A673 (cell line): Measurements from ENCODE around the gene DPF1. TPM values are rescaled to one million over a fixed set of nuclear protein-coding genes. Genes with fewer than 3 reads are reported as not detected.

Source experiments
- BruUV-seq: library from RNA; stranded (reverse); fragments of 400-500 nt; replicated peaks from 2 replicates; lab custom pipeline; 2021; lab: Mats Ljungman, UMichigan
- CTCF ChIA-PET: fragments of 300-600 bp; sonication (Branson Sonifier 250); formaldehyde crosslinking; loops from one replicate; lab custom pipeline; 2022; ENCODE audit warnings: antibody characterized with exemption; lab: Charles Lee
- POLR2A ChIA-PET: fragments of 300-600 bp; sonication (Branson Sonifier 250); formaldehyde crosslinking; loops from one replicate; lab custom pipeline; 2022; ENCODE audit warnings: antibody characterized with exemption; ENCODE audit not compliant: low non-redundant PET; lab: Charles Lee
- DNase-seq: peaks from one replicate; pipeline ENCODE4 v3.0.0-alpha.2; 2015; ENCODE audit warnings: low spot score
- H3K27ac ChIP-seq: fragments of 200-600 bp; sonication (generic); 2 replicates; pipeline ENCODE4 v1.5.1; 2016; ENCODE audit warnings: mixed run types, low read depth, mild to moderate bottlenecking, mixed read lengths, antibody characterized with exemption, low read length; ENCODE audit not compliant: poor library complexity, severe bottlenecking
- H3K27me3 ChIP-seq: fragments of 200-600 bp; sonication (generic); replicated peaks from 2 replicates; pipeline ENCODE4 v1.6.1; 2017; ENCODE audit warnings: mixed run types, low read depth, mild to moderate bottlenecking, mixed read lengths, antibody characterized with exemption, low read length; ENCODE audit not compliant: insufficient read depth, poor library complexity
- H3K36me3 ChIP-seq: fragments of 200-600 bp; sonication (generic); 2 replicates; pipeline ENCODE4 v1.6.1; 2016; ENCODE audit warnings: mixed run types, mild to moderate bottlenecking, mixed read lengths, antibody characterized with exemption, low read length; ENCODE audit not compliant: insufficient read depth, poor library complexity, severe bottlenecking
- H3K4me1 ChIP-seq: fragments of 200-600 bp; sonication (generic); 2 replicates; pipeline ENCODE4 v1.6.1; 2017; ENCODE audit warnings: mixed run types, mild to moderate bottlenecking, mixed read lengths, antibody characterized with exemption, low read length; ENCODE audit not compliant: insufficient read depth, poor library complexity, severe bottlenecking
- H3K4me3 ChIP-seq: fragments of 200-600 bp; sonication (generic); 2 replicates; pipeline ENCODE4 v1.5.1; 2016; ENCODE audit warnings: low read depth, mixed run types, mild to moderate bottlenecking, mixed read lengths, low read length; ENCODE audit not compliant: poor library complexity, severe bottlenecking
- H3K9me3 ChIP-seq: fragments of 200-600 bp; sonication (generic); 2 replicates; pipeline ENCODE4 v1.6.1; 2016; ENCODE audit warnings: mixed run types, low read depth, mild to moderate bottlenecking, mixed read lengths, antibody characterized with exemption, low read length; ENCODE audit not compliant: poor library complexity, severe bottlenecking
- EZH2 ChIP-seq: fragments of 200-600 bp; sonication (generic); IDR thresholded peaks from 2 replicates; pipeline ENCODE4 v1.6.1; 2017; ENCODE audit warnings: borderline replicate concordance, low read depth, mild to moderate bottlenecking, mixed read lengths, antibody characterized with exemption, low read length; ENCODE audit not compliant: poor library complexity, severe bottlenecking
- intact Hi-C: fragments of 100-400 bp; cut with micrococcal nuclease; formaldehyde crosslinking; loops from one replicate; pipeline ENCODE4 v1.10.0; 2022; ENCODE audit not compliant: unreplicated experiment
- total RNA-seq: library from RNA; stranded (reverse); gene quantifications from 2 replicates; pipeline ENCODE4 v1.2.3, GENCODE V29; 2021
- TF ChIP-seq, protein P1 (sequence below): fragments of 300-800, 200-600 bp; sonication (generic); conservative IDR thresholded peaks from 2 replicates; pipeline ENCODE4 v1.5.1; 2017; ENCODE audit warnings: low read depth, mild to moderate bottlenecking, antibody characterized with exemption, low read length, moderate library complexity, mixed read lengths

DPF1 gene
- total RNA-seq, 1 experiment from 2014 or later: 6.3 TPM

DNA sequence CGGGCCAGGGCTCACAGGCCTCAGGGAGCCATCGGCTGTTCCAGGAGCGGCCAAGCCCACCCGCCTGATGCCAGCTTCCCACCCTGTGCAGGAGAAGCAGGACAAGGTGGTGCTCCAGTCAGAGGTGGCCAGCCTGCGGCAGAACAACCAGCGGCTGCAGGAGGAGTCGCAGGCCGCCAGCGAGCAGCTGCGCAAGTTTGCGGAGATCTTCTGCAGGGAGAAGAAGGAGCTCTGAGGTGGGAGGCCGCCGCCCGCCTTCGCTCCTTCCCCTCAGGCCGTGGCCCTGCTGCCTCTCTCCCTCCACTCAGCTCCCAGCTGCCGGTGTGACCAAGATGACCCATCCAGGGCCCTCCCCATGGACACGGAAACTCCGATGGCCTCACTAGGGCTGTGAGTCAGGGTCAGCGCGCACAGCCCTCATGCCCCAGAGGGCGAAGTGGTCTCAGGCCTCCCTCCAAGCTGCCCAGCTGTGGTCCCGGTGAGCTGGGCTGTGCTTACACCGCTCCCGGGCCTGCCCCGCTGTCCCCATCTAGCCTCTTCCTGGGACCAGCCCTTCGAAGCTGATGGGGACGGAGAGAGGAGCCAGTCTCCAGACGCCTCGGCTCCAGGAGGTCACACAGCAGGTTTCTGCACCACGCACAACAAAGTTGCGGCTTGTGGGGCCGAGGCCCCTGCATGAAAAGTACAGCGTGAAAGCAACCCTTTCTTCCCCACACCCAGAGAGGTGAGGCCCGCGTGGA is 17.8 kb downstream of the DPF1 start:
- Histone ChIP-seq H3K36me3 (no peaks in the 10 kb centered on the region), H3K9me3 (no peaks in the 10 kb centered on the region), H3K4me3 (no peak overlapping the region), H3K27me3 (peaks cover 7% of the 10 kb centered on the region), H3K4me1 (peaks cover 18% of the 10 kb centered on the region), H3K27ac (no peak overlapping the region)
- CTCF ChIA-PET: no interaction called here
- no TSS peak for BruUV-seq
- POLR2A ChIA-PET: no interaction called here
- TF ChIP-seq, protein P1, sequence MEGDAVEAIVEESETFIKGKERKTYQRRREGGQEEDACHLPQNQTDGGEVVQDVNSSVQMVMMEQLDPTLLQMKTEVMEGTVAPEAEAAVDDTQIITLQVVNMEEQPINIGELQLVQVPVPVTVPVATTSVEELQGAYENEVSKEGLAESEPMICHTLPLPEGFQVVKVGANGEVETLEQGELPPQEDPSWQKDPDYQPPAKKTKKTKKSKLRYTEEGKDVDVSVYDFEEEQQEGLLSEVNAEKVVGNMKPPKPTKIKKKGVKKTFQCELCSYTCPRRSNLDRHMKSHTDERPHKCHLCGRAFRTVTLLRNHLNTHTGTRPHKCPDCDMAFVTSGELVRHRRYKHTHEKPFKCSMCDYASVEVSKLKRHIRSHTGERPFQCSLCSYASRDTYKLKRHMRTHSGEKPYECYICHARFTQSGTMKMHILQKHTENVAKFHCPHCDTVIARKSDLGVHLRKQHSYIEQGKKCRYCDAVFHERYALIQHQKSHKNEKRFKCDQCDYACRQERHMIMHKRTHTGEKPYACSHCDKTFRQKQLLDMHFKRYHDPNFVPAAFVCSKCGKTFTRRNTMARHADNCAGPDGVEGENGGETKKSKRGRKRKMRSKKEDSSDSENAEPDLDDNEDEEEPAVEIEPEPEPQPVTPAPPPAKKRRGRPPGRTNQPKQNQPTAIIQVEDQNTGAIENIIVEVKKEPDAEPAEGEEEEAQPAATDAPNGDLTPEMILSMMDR: no peak
- TF ChIP-seq EZH2: no peak
- DNase-seq: no peak
- intact Hi-C loops: no loop called here

DNA sequence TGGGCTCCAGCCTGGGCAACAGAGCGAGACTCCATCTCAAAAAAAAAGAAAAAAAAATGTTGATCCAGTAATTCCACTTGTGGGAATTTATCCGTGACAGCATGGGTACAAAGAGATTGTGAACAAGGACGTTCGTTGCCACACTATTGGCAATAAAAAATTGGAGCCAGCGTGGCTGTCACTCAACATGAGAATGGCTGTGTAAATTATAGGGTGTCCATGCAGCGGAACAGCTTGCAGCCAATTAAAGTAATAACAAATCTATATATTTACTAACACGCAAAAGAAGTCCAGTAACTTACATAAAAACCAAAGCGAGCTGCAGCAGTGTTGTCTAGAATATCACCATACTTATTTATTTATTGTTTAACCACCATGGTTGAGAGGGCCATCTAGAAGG is 19.3 kb downstream of the DPF1 start:
- no peak overlapping the region for H3K4me3 ChIP-seq
- no peak overlapping the region for H3K27ac ChIP-seq
- ChIA-PET POLR2A (no interaction called here), CTCF (interaction anchor here (0.6 kb wide), 1 partner anchor 1123 kb away, joined by 3 read pairs; no protein-coding TSS in a partner anchor)
- intact Hi-C loops: no loop called here
- TF ChIP-seq, protein P1: no peak
- BruUV-seq: no TSS peak
- no peaks in the 10 kb centered on the region for H3K36me3 ChIP-seq
- no peaks in the 10 kb centered on the region for H3K9me3 ChIP-seq
- peaks cover 4% of the 10 kb centered on the region for H3K4me1 ChIP-seq
- no peak for DNase-seq
- H3K27me3 ChIP-seq: peaks cover 2% of the 10 kb centered on the region

DNA sequence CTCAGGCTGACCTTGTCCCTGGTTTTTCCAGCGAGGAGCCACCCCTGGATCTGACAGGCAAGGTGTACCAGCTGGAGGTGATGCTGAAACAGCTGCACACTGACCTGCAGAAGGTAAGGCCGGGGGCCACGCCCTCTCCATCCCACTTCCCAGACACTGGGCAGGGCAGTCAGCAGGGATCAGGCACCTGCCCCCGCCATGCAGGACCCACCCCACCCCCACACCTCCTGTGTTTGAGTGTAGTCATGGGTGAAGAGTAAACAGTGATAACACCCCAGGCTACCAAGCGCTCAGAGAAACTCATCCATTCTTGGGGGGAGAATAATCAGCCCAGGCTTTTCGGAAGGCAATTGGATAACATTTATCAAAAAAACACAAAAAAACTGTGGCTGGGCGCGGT is 19.9 kb downstream of the DPF1 start:
- DNase-seq: no peak
- no peaks in the 10 kb centered on the region for H3K27me3 ChIP-seq
- H3K27ac ChIP-seq: no peak overlapping the region
- no TSS peak for BruUV-seq
- H3K4me3 ChIP-seq: no peak overlapping the region
- ChIA-PET CTCF (no interaction called here), POLR2A (no interaction called here)
- H3K4me1 ChIP-seq: no peaks in the 10 kb centered on the region
- no peak for TF ChIP-seq EZH2
- TF ChIP-seq, protein P1: no peak
- H3K9me3 ChIP-seq: no peaks in the 10 kb centered on the region
- intact Hi-C loops: no loop called here
- H3K36me3 ChIP-seq: no peaks in the 10 kb centered on the region
